Activated T-helper 1 cell treated with anti-CD3 and anti-CD28 coated beads, Interleukin-12 subunit alpha, Interleukin-12 subunit beta, Interleukin-2, Interleukin-4 antibody, amounts not matched to agents 30 ng/mL and 10 ng/mL and 1 ng/mL, durations not matched to agents 14 hours and 24 hours and 36 hours (primary cell): Measurements from ENCODE around the gene SMURF2. TPM values are rescaled to one million over a fixed set of nuclear protein-coding genes. Genes with fewer than 3 reads are reported as not detected.

Source experiments
- DNase-seq: peaks from one replicate; pipeline ENCODE4 v3.0.0; 2021; ENCODE audit warnings: low spot score
- H3K27ac Mint-ChIP-seq: one replicate; pipeline ENCODE4 v1.8.0; 2021; ENCODE audit warnings: mild to moderate bottlenecking, mixed read lengths
- H3K27me3 Mint-ChIP-seq: one replicate; pipeline ENCODE4 v1.8.0; 2022; ENCODE audit warnings: mild to moderate bottlenecking, moderate library complexity, mixed read lengths; ENCODE audit not compliant: insufficient read depth
- H3K36me3 Mint-ChIP-seq: one replicate; pipeline ENCODE4 v1.8.0; 2021; ENCODE audit warnings: low read depth, mixed read lengths
- H3K4me1 Mint-ChIP-seq: one replicate; pipeline ENCODE4 v1.8.0; 2021; ENCODE audit warnings: low read depth, mixed read lengths
- H3K4me3 Mint-ChIP-seq: one replicate; pipeline ENCODE4 v1.8.0; 2021; ENCODE audit warnings: mild to moderate bottlenecking, moderate library complexity, mixed read lengths
- H3K9me3 Mint-ChIP-seq: one replicate; pipeline ENCODE4 v1.8.0; 2021; ENCODE audit warnings: mixed read lengths
- intact Hi-C: fragments of 100-400 bp; cut with micrococcal nuclease; formaldehyde crosslinking; loops from one replicate; pipeline ENCODE4 v1.15.1; 2024
- total RNA-seq: library from RNA; stranded (reverse); gene quantifications from 2 replicates; pipeline ENCODE4 v1.2.3, GENCODE V29; 2022

Gene SMURF2
- total RNA-seq, 1 donor from 2014 or later = 11.1 TPM

DNA sequence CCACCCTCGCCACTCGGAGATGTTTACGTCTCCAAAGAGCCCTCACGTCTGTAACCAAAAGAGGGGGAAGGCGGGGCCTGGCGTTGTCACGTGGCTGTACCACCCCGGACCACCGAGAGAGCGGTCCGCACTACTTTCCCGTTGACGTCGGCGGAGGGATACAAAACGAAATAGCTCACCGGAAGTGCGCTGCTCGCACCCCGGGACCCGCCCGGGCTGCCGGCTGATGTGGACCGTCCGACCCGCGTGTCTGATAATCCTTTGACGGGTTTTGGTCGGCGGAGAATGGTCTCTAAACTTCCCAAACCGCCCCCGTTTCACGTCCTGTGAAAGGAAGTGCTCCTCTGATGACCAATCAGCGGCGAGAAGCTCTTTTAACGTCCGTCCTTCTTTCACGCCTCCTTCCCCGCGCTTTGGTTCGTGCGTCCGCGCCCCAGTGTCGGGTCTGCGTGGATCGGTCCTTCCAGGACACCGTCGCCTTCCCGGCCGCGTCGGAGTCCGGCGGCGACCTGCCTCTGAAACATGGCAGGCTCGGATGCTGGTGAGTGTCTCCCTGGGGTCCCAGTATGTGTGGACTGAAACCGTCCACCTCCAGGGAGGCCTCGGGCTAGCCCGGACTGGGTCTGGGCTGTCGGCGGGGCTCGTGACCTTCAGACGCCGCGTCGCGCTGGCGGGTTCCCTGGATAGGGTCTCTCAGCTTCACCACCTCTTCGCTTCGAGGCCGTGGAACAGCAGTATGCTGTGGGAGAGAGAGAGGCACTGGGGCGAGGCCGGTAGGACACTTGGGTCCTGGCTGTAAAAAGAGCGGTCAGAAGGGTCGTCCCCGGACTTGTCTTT lies 155.3 kb downstream of the SMURF2 start, which contains the start of gene CEP95:
Gene CEP95, plus strand, starts transcription at position 402 of the 837 bp plus-strand sequence. Its CDS starts 121 bp downstream, at position 523.
- intact Hi-C loops = loop anchor here (1.0 to 5.0 kb wide), 19 partner anchors 9 to 806 kb away; partner anchors contain the start of genes CCDC47, ERN1, FTSJ3 and GNA13
- DNase-seq = peak; percentile 93
- Mint-ChIP-seq H3K27ac (peak within 1 kb of the TSS; percentile 99), H3K36me3 (peaks cover 59% of the 10 kb centered on the region), H3K4me1 (peaks cover 49% of the 10 kb centered on the region), H3K4me3 (peak within 1 kb of the TSS; percentile 97), H3K9me3 (no peaks in the 10 kb centered on the region), H3K27me3 (no peaks in the 10 kb centered on the region)

DNA sequence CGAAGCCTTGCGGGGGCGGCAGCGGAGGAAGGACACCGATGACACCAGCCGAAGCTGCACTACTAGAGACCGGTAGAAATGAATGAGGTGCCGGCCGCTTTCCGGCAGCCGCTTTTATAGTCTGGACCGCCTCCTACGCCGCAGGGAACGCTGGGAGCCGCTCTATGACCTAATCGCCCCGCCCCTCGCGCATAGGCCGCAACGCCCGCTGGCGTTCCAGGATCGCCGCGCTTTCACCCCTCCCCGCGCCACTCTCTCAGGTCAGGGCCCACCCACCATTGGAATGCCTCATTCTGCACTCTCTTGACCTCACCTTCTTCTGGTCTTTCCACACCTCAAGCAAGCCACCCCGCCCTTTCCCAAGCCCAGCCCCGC lies 155.9 kb downstream of the SMURF2 start, which contains the start of gene DDX5:
Gene DDX5, minus strand, starts transcription at position 89 of the 375 bp plus-strand sequence. CDS start 170 bp downstream, outside the sequence.
- Mint-ChIP-seq H3K4me1 (peaks cover 50% of the 10 kb centered on the region), H3K4me3 (peak within 1 kb of the TSS; percentile 97), H3K27me3 (no peaks in the 10 kb centered on the region), H3K9me3 (no peaks in the 10 kb centered on the region), H3K36me3 (peaks cover 60% of the 10 kb centered on the region), H3K27ac (peak within 1 kb of the TSS; percentile 99)
- intact Hi-C loops = loop anchor here (1.0 to 5.0 kb wide), 18 partner anchors 9 to 805 kb away; partner anchors contain the start of genes CCDC47, ERN1, FTSJ3 and GNA13
- peak; percentile 96 for DNase-seq

DNA sequence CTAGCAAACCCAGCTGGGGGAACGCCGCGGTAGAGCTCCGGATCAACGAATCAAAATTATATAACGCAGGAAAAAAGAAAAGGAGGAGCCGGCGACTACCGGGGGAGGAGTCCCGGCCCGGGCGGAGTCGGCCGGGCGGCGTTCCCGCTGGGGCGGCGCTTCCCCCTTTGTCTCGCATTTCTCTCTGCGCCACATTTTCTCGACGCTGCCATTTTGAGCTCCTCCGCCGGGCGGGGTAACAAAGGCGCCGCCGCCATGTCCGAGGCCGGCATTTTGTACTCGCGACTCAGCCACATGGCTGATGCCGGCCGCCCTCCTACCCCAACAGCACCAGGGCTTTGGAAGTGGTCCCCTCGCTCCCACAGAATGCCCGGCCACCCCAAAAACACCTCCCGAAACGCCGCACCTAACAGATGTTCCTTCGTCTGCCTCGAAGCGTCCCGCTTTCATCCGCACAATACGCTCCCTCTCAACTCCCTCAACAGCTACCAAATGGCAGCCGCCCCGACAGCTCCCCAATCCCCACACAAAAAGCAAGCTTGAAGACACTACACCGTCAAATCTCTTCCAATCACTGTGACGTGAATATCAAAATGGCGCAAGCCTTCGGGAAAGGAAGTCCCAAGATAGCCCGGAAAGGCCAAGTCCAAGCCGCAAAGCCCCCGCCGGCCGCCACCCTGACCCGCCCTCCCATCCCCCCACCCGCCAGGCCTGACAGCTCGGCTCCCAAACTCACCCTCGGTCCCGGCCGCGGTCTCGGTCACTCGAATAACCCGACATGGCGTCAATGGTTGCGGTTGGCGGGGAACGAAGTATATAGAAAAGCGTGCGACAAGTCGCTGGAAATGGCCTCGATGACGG lies 156.5 kb downstream of the SMURF2 start:
- peak; percentile 85 for DNase-seq
- intact Hi-C loops = loop anchor here (1.0 to 5.0 kb wide), 18 partner anchors 8 to 805 kb away; partner anchors contain the start of genes CCDC47, ERN1, FTSJ3 and GNA13
- Mint-ChIP-seq H3K9me3 (no peaks in the 10 kb centered on the region), H3K36me3 (peaks cover 62% of the 10 kb centered on the region), H3K4me1 (peaks cover 53% of the 10 kb centered on the region), H3K27me3 (no peaks in the 10 kb centered on the region), H3K27ac (peak overlapping the region; percentile 99), H3K4me3 (peak overlapping the region; percentile 97)

DNA sequence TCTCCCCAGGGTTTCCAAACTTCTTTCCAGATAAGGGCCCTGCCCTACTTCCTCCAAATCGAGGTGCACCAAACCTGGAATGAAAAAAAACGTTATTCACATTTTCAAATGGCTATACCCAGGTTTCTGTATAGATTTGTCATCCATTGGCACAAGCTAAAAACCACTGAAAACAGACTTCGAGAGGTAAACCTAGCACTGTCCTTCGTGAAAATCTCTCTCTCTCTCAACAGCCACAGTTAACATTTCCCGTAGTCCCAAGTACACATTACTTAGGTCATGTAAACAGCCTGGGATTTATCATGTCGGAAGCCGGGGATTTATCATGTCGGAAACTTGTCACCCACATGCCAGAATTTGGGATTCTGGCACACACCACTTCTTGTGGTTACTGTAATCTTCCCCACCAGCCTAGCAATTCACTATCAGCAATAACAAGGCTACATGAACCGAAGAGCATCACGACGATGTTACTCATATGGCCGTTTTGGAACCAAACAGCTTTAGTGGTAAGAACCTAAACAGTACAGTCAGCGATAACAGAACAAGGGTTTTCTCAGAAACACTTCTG lies 157.3 kb downstream of the SMURF2 start:
- Mint-ChIP-seq H3K36me3 (peaks cover 64% of the 10 kb centered on the region), H3K27ac (peak overlapping the region; percentile 99), H3K4me1 (peaks cover 60% of the 10 kb centered on the region), H3K27me3 (no peaks in the 10 kb centered on the region), H3K4me3 (peak overlapping the region; percentile 97), H3K9me3 (no peaks in the 10 kb centered on the region)
- DNase-seq = no peak
- intact Hi-C loops = loop anchor here (5.0 kb wide), 3 partner anchors 358 to 678 kb away; partner anchors contain the start of genes FTSJ3, GNA13 and PSMC5

DNA sequence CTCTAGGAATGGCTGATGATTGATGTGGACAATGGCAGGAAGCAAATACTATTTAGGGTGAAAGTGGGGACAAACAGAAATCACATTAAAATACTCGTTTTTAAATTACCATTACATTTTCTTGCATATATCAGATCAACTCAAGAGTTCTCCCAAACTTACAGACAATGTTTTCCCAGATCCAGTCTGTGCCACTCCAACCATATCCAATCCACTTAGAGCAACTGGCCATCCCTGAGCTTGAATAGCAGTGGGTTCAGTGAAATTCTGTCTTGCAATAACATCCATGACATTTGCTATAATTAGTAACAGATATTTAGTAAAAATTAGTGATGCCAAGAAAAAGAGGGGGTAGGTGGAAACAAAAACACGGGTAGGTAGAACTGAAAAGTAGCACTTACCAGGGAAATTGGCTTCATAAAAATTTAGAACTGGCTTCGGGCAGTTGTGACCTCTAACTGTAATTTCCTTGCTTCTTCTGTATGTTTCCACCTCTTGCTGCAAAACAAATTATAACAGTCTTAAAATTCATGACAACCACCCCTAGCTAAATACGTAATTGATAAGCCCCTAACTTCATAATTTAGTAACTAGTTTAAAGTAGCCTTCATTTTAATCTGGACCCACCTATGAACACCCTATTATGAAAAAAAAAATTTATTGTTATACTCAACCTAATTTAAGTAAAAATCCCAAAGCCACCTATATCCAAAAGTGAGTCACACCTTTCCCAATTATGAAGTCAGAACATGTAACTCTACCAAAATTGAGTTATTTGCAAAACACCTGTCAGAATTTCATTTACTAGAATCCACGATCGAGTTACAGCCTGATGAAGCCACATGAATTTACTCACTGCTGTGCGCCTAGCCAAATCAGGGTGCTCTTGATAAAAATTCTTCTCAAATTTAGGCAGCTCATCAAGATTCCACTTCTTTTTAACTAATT lies 158.0 kb downstream of the SMURF2 start:
- intact Hi-C loops = no loop called here
- H3K27me3 Mint-ChIP-seq = no peaks in the 10 kb centered on the region
- peaks cover 69% of the 10 kb centered on the region for H3K36me3 Mint-ChIP-seq
- H3K9me3 Mint-ChIP-seq = no peaks in the 10 kb centered on the region
- peak overlapping the region; percentile 99 for H3K27ac Mint-ChIP-seq
- DNase-seq = no peak
- peak overlapping the region; percentile 97 for H3K4me3 Mint-ChIP-seq
- peaks cover 55% of the 10 kb centered on the region for H3K4me1 Mint-ChIP-seq

DNA sequence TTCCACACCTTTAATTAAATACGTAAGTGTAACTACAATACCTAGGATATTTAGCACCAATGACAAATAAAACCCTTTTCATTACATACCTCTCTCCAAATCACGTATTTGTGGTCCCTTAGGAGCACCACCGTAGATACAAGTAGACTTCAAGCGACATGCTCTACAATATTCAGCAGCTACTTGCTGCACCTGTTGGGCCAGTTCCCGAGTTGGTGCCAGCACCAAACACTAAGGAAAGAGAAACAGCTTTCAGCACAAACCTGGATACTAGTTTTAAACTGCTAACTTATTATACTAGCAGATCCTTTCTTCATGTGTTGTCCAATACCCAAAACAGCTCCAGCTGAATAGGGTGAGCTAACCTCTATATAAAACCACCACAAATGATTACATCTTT lies 158.8 kb downstream of the SMURF2 start:
- intact Hi-C loops = no loop called here
- peak overlapping the region; percentile 97 for H3K4me3 Mint-ChIP-seq
- DNase-seq = no peak
- peaks cover 74% of the 10 kb centered on the region for H3K36me3 Mint-ChIP-seq
- H3K27ac Mint-ChIP-seq = no peak overlapping the region
- H3K27me3 Mint-ChIP-seq = no peaks in the 10 kb centered on the region
- peaks cover 59% of the 10 kb centered on the region for H3K4me1 Mint-ChIP-seq
- H3K9me3 Mint-ChIP-seq = no peaks in the 10 kb centered on the region

DNA sequence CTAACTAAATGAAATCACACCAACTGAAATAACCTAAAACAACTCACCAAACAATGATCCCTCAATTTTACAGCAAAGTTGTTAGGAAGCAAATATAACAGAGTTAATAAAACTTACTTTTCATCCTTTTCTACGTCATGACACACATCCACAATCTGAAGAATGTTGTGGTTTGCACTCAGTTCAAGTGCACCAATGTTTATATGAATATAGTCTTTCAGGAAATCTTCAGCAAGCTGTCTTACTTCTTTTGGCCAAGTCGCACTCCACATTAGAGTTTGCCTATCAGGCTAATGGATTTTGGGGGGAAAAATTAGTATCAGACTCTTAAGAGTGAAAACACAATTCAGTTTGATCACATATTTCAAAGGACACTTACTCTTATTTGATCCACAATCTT lies 159.3 kb downstream of the SMURF2 start:
- peaks cover 79% of the 10 kb centered on the region for H3K36me3 Mint-ChIP-seq
- peak overlapping the region; percentile 41 for H3K4me3 Mint-ChIP-seq
- intact Hi-C loops = no loop called here
- H3K27me3 Mint-ChIP-seq = no peaks in the 10 kb centered on the region
- H3K27ac Mint-ChIP-seq = peak overlapping the region; percentile 0
- H3K9me3 Mint-ChIP-seq = no peaks in the 10 kb centered on the region
- H3K4me1 Mint-ChIP-seq = peaks cover 60% of the 10 kb centered on the region
- DNase-seq = no peak

DNA sequence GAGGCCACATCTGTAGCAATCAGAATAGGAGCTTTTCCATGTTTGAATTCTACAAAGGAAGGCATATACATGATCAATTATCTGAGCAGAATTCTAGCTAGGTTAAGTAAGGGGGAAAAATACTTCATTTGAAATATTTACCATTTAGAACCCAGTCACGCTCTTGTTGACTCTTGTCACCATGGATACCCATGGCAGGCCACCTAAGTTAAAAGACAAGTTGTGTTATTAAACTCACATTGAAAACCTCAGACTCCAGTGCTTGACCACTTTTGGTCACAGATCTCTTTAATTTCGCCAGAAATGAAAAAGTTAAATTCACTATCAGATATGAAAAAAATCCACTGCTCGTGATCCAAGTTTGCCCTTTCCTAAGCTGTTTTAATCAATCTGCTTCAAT lies 160.1 kb downstream of the SMURF2 start:
- Mint-ChIP-seq H3K4me1 (peaks cover 63% of the 10 kb centered on the region), H3K4me3 (no peak overlapping the region), H3K9me3 (no peaks in the 10 kb centered on the region), H3K27me3 (no peaks in the 10 kb centered on the region), H3K36me3 (peaks cover 78% of the 10 kb centered on the region), H3K27ac (no peak overlapping the region)
- DNase-seq = no peak
- intact Hi-C loops = no loop called here

DNA sequence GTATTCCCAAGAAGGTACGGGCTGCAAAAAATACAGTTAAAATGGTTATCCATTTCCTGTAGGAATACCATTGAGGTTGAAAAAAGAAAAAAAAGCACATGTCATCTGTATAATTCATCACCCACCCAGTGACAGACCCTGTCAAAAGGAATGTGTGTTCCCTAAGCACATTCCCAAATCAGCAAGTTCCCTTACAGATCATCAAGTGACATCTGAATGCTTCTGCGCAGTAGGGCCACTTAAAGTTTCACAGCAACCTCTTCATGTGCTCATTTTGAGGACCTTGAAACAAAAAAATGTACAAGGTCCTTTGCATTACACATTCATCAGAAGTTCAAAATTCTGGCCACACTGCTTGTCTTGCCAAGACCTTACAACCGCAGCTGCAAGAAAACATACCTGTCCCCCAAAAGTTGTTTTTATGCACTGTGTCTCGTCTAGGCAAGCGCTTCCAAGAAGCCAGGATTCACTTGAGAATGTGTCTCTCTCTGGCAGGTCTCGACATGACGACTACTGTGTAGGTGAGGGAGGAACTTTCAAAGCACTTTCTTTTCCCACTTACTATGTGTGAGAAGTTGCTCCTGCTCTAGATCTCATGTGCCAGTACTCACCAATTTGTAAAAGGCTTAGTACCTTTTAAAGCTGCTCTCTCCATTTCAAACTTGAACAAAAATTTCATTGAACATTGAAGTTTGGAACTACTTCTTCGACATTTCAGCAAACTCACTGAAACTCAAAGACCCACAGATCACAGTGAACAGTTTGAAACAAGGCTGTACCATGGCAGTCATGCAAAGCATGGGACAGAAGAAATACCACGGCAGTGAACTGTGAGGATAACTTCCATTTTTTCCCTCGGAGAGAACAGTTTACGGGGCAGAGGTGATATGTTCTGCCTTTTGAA lies 161.0 kb downstream of the SMURF2 start:
- no peaks in the 10 kb centered on the region for H3K27me3 Mint-ChIP-seq
- intact Hi-C loops = no loop called here
- H3K4me3 Mint-ChIP-seq = no peak overlapping the region
- H3K27ac Mint-ChIP-seq = no peak overlapping the region
- peaks cover 71% of the 10 kb centered on the region for H3K4me1 Mint-ChIP-seq
- H3K9me3 Mint-ChIP-seq = no peaks in the 10 kb centered on the region
- DNase-seq = no peak
- peaks cover 78% of the 10 kb centered on the region for H3K36me3 Mint-ChIP-seq

DNA sequence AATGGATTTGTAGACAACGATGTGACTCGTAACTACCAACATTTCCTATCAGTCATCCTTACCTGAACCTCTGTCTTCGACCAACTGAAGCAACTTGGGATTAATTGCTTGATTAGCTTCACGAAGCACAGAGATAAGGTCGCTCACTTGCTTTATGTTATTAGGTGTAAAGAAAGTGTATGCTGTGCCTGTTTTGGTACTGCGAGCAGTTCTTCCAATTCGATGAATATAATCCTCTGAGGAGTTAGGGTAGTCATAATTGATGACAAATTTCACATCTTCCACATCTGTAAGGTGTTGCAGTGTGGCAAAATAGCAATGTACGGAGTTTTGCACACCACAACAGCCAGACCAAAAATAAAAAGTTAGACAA lies 161.6 kb downstream of the SMURF2 start:
- no peak overlapping the region for H3K4me3 Mint-ChIP-seq
- H3K27me3 Mint-ChIP-seq = no peaks in the 10 kb centered on the region
- H3K4me1 Mint-ChIP-seq = peaks cover 75% of the 10 kb centered on the region
- H3K36me3 Mint-ChIP-seq = peaks cover 75% of the 10 kb centered on the region
- H3K27ac Mint-ChIP-seq = no peak overlapping the region
- H3K9me3 Mint-ChIP-seq = no peaks in the 10 kb centered on the region
- intact Hi-C loops = no loop called here
- DNase-seq = no peak
